Right lobe of liver (tissue), 6 donors: ENCODE results near the gene SCFD2. TPM values are rescaled to one million over a fixed set of nuclear protein-coding genes. Genes with fewer than 3 reads are reported as not detected.

Experiments used
- ATAC-seq, 4 donors: fragments of 200-7000 bp; cut with Tn5 transposase; one replicate each; pipeline ENCODE4 v1.9.1; 2020; ENCODE audit warnings: mild to moderate bottlenecking in 4 of 4, moderate library complexity in 4 of 4
- DNase-seq, 3 donors: peaks; one replicate each; pipeline ENCODE4 v3.0.0-alpha.2; 2020
- H3K27ac ChIP-seq, 3 donors: fragments of 200-600 bp; one replicate each; pipeline ENCODE4 v1.8.0; 2022
- H3K27me3 ChIP-seq, 2 donors: fragments of 200-600 bp; one replicate each; pipeline ENCODE4 v1.8.0; 2022
- H3K36me3 ChIP-seq, 4 donors: fragments of 200-600 bp; sonication (generic) in 1 of 4; one replicate each; pipeline versions ENCODE4 v1.5.1 to v1.8.0; 2017 to 2022; ENCODE audit warnings: control low read depth in 1 of 4
- H3K4me1 ChIP-seq, 4 donors: fragments of 200-600 bp; sonication (generic) in 1 of 4; one replicate each; pipeline versions ENCODE4 v1.5.1 to v1.8.0; 2017 to 2022; ENCODE audit warnings: control low read depth in 1 of 4
- H3K4me3 ChIP-seq, 3 donors: fragments of 200-600 bp; one replicate each; pipeline ENCODE4 v1.8.0; 2022
- H3K9me3 ChIP-seq, 4 donors: fragments of 200-600 bp; sonication (generic) in 1 of 4; one replicate each; pipeline versions ENCODE4 v1.5.1 to v1.8.0; 2017 to 2022; ENCODE audit warnings: control low read depth in 1 of 4
- POLR2A ChIP-seq: fragments of 450-650 bp; IDR thresholded peaks from one replicate; pipeline ENCODE4 v1.6.1; 2017; ENCODE audit warnings: antibody characterized with exemption, mild to moderate bottlenecking
- WGBS: methylation state at CpG from one replicate; pipeline ENCODE4 v1.1.6; 2018; ENCODE audit warnings: low coverage, low lambda C conversion rate; ENCODE audit not compliant: insufficient coverage; ENCODE audit errors: missing lambda C conversion rate; 5-methylcytosine and 5-hydroxymethylcytosine counted together
- intact Hi-C, 2 donors: fragments of 100-400 bp; cut with DNase I; formaldehyde crosslinking; loops; one replicate each; pipeline versions ENCODE4 v1.11.2 to v1.14.1; 2022
- total RNA-seq, 6 experiments: library from RNA; depleted of rRNA in 2 of 6; stranded (reverse); fragments of >200 nt in 2 of 6; fragmentation: NEBNext Ultra II Directional in 3 of 6; extraction: Animal tissue kit (Norgen Biotek cat#: 25700) in 3 of 6; gene quantifications; one replicate each; pipeline versions ENCODE4 v1.1.0 to v1.2.4, GENCODE V29; 2016 to 2023
- TF ChIP-seq, protein P1 (sequence below), 4 donors: fragments of 200-600 bp in 3 of 4; fragments of 450-650 bp in 1 of 4; IDR thresholded peaks; one replicate each; pipeline versions ENCODE4 v1.5.1 to v1.8.0; 2016 to 2022; ENCODE audit warnings: antibody characterized with exemption in 4 of 4, mild to moderate bottlenecking in 2 of 4
- donor health status: DM: no; HTN: yes; CAD: no.
- donor health status: DM: no; HTN: no; CAD: no.
- donor health status: DM: no; HTN: no; CAD: no.
- donor health status: DM: no; HTN: yes; CAD: no.
- donor health status: DM: no; HTN: yes; CAD: no.

The SCFD2 gene
- total RNA-seq, 6 experiments from 2014 or later, result 7.6 to 17.1 (median 10.3) TPM

DNA sequence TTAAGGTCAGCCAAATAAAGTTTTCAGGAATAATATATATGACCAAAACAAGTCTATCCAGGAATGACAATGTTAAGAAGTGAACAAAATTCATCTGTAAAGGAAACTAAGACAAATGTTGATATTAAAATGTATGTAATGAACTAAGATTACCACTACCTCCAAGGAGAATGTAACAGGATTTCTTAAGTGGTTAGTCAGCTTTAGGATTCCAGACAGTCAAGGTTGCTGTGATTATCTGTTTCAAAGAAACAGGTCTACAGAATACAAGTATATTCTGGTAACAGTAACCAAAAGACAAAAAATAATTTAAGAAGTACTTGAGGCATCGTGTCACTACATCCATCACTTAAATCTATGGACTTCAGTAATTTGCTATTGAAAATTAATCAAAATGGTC is 172.8 kb downstream of the SCFD2 start:
- Histone ChIP-seq H3K27ac (no peak overlapping the region), H3K4me1 (peaks cover 0 to under 1% (median 0%) of the 10 kb centered on the region in 4 donors), H3K27me3 (no peaks in the 10 kb centered on the region), H3K36me3 (no peaks in the 10 kb centered on the region), H3K4me3 (no peak overlapping the region), H3K9me3 (no peaks in the 10 kb centered on the region)
- intact Hi-C loops, result no loop called here
- WGBS, result 93% methylated on average over 1 of the region's 1 CpG
- TF ChIP-seq, protein P1, sequence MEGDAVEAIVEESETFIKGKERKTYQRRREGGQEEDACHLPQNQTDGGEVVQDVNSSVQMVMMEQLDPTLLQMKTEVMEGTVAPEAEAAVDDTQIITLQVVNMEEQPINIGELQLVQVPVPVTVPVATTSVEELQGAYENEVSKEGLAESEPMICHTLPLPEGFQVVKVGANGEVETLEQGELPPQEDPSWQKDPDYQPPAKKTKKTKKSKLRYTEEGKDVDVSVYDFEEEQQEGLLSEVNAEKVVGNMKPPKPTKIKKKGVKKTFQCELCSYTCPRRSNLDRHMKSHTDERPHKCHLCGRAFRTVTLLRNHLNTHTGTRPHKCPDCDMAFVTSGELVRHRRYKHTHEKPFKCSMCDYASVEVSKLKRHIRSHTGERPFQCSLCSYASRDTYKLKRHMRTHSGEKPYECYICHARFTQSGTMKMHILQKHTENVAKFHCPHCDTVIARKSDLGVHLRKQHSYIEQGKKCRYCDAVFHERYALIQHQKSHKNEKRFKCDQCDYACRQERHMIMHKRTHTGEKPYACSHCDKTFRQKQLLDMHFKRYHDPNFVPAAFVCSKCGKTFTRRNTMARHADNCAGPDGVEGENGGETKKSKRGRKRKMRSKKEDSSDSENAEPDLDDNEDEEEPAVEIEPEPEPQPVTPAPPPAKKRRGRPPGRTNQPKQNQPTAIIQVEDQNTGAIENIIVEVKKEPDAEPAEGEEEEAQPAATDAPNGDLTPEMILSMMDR (IDR thresholded peaks at IDR 0.05), result no peak
- no peak for TF ChIP-seq POLR2A
- no peak for ATAC-seq
- no peak for DNase-seq

DNA sequence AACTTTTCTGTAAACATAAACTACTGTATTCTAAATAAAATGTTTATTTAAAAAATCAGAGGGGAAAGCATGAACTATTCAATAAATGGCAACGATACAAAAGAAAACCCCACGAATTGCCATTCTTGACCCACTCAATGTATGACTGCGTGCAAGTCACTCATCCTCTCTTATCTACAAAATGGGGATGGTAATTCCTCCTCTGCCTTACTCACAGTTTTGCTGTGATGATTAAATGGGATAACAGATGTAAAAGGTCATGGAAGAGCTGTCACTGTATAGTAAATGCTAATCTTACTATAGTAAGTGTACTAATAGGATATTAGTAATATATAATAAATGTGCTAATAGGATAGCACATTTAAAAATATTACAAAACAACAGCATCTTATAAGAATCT is 173.4 kb downstream of the SCFD2 start:
- no peak for DNase-seq
- WGBS, result 87% methylated on average over 3 of the region's 3 CpGs

GRCh38 chr4:53191997-53192396 is 173.9 kb downstream of the SCFD2 start:
- WGBS, result 54% methylated on average over 4 of the region's 4 CpGs
- no peak overlapping the region for H3K4me3 ChIP-seq
- intact Hi-C loops, result no loop called here
- H3K9me3 ChIP-seq, result no peaks in the 10 kb centered on the region
- DNase-seq (no peak), ATAC-seq (no peak)
- no peaks in the 10 kb centered on the region for H3K36me3 ChIP-seq
- no peak for TF ChIP-seq POLR2A
- TF ChIP-seq, protein P1 (IDR thresholded peaks at IDR 0.05), result no peak
- no peak overlapping the region for H3K27ac ChIP-seq
- peaks cover 0 to 11% (median 4%) of the 10 kb centered on the region in 4 donors for H3K4me1 ChIP-seq
- no peaks in the 10 kb centered on the region for H3K27me3 ChIP-seq

More for the DNA sequence above, 173.4 kb downstream of the SCFD2 start:
- no peaks in the 10 kb centered on the region for H3K27me3 ChIP-seq
- no peak overlapping the region for H3K27ac ChIP-seq
- intact Hi-C loops, result no loop called here
- H3K4me3 ChIP-seq, result no peak overlapping the region
- no peak for TF ChIP-seq POLR2A
- TF ChIP-seq, protein P1 (IDR thresholded peaks at IDR 0.05), result no peak
- H3K9me3 ChIP-seq, result no peaks in the 10 kb centered on the region
- no peaks in the 10 kb centered on the region for H3K36me3 ChIP-seq
- peaks cover 0 to 6% (median 3%) of the 10 kb centered on the region in 4 donors for H3K4me1 ChIP-seq
- ATAC-seq, result no peak

- Histone ChIP-seq H3K27ac (no peak overlapping the region), H3K4me3 (no peak overlapping the region), H3K4me1 (peaks cover 0 to 30% (median 10%) of the 10 kb centered on the region in 4 donors), H3K9me3 (no peaks in the 10 kb centered on the region), H3K36me3 (no peaks in the 10 kb centered on the region), H3K27me3 (no peaks in the 10 kb centered on the region)
- DNase-seq (no peak), ATAC-seq (no peak)
- intact Hi-C loops, result no loop called here
- no peak for TF ChIP-seq POLR2A
- TF ChIP-seq, protein P1 (IDR thresholded peaks at IDR 0.05), result no peak
- WGBS, result 73% methylated on average over 1 of the region's 1 CpG
Measured at GRCh38 chr4:53189011-53189410, 176.8 kb downstream of the SCFD2 start.
